Sciatic nerve (tissue), 2 donors: ENCODE results near the gene LSAMP. TPM values are rescaled to one million over a fixed set of nuclear protein-coding genes. Genes with fewer than 3 reads are reported as not detected.

Experiments
- ATAC-seq: fragments of 200-7000 bp; cut with Tn5 transposase; one replicate; pipeline ENCODE4 v1.9.1; 2020; ENCODE audit warnings: mild to moderate bottlenecking, moderate library complexity
- DNase-seq: peaks from one replicate; pipeline ENCODE4 v3.0.0-alpha.2; 2020; ENCODE audit warnings: low spot score
- intact Hi-C: fragments of 100-400 bp; cut with DNase I; formaldehyde crosslinking; loops from one replicate; pipeline ENCODE4 v1.14.2; 2022
- total RNA-seq: library from RNA; stranded (reverse); fragmentation: NEBNext Ultra II Directional; extraction: Animal tissue kit (Norgen Biotek cat#: 25700); gene quantifications from one replicate; pipeline ENCODE4 v1.2.1, GENCODE V29; 2021
- donor health status: DM: no; HTN: no; CAD: no.
- donor health status: DM: no; HTN: no; CAD: no.

The LSAMP gene
- total RNA-seq, 1 donor from 2014 or later: 5.3 TPM

DNA sequence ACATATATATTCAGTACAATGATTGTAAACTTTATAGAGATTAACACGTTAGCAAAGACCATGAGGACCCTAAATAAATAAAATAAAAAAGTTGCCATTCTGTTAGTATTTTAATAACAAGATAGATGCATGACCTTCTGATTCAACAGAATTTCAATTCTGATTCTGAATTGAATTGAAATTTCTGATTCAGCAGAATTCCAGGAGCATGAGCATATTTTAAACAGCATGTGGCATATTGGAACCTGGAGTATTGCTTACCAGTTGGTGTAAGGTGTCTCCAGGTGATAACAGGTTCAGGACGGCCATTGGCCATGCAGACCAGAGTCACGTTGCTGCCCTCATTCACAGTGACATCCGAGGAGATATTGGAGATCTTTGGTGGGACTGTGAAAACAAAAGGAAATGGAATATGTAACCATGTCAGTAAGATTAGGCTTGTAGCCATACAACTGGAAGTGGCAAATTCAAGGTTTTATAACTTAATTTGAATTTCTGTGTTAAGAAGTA is 426.0 kb downstream of the LSAMP start:
- no peak for DNase-seq
- intact Hi-C loops: no loop called here
- ATAC-seq: no peak

DNA sequence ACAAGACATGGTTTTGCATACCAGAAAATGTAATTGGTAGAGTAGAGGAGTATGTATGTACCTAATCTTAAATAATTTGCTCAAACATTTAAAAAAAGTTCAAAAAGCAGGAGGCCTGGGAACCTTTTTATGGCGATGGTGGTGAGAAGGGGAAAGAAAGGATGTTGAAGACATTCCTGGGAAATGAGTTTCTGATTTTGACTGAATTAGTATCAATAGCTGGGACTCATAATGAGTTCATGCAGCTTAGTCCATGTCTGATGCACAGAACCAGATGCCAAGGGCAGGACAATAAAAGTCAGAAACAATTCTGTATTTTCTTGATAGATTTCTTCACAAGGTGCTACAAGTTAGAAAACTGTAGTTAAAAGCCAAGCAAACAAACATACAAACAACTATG is 426.6 kb downstream of the LSAMP start:
- ATAC-seq (no peak), DNase-seq (no peak)
- intact Hi-C loops: no loop called here

DNA sequence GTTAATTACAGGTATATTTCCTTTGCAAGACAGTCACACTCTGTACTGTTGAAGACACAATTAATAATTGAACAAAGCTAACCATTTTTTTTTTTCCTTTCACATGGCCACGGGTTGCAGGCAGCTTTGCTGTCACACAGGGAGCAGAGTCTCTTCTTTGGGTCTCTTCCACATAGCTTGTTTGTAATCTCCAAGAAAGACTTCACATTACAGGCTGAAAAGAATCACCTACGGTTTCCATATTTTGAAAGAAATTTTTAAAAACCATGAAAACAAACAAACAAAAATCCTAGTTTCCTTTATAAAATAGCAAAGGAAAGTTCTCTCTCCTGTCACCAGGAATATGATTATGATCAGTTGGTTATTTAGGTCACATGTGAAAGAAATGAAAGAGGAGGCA is 429.4 kb downstream of the LSAMP start:
- ATAC-seq: no peak
- intact Hi-C loops: no loop called here
- DNase-seq: no peak

DNA sequence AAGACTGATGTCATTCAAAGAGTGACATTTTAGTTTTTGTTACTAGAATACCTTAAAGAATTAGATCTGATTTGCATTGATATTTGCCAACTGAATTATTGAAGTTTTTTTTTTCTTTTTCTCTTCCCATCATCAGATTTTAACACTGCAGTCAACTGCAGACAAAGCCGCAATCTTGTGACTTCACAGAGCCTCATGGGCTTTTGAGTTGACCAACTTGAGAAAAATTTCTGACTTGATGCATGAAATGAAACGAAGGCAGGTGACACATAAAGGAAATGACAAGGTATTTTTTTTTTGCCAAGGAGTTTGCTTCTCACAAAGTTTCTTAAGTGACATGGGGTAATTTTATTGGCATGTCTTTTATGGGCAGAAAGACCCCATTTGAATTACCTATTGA is 438.3 kb downstream of the LSAMP start:
- DNase-seq (no peak), ATAC-seq (no peak)
- intact Hi-C loops: no loop called here

DNA sequence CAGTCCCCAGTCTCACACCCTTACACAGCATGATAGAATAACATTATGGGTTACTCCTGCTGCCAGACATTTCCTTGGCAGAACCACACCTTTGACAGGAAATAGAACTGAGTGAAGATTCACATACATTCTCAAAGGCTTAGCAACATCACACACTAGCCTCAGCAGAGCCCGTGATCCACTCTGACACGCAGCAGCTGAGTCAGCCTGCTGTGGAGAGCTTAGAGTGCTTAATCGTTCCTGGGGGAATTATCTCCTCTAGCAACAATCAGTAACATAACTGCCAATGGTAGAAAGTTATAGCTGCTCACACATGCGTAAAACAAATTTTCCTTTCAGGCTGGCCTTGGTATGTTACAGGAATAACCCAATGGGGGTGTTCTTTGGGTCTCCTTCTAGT is 439.9 kb downstream of the LSAMP start:
- intact Hi-C loops: no loop called here
- DNase-seq (peak; percentile 53), ATAC-seq (peak; percentile 68)

DNA sequence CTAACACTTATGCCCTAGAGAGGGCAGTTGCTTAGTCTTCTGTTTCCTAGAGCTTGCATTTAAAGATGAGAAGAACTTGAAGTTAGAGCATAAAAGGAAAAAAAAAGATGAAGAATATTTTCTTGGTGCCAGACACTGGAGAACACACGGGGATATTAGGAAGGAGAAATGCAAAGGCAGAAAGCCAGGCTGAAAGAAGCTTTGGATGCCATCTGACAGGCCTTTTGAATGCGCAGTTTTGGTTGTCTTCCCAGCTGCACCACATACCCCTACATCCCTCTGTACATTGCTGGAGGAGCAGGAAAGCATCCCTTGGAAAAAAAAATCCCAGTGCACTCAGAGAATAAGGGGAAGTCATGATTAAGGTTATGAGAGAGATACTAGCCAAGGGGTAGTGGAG is 443.1 kb downstream of the LSAMP start:
- intact Hi-C loops: no loop called here
- ATAC-seq (no peak), DNase-seq (no peak)

DNA sequence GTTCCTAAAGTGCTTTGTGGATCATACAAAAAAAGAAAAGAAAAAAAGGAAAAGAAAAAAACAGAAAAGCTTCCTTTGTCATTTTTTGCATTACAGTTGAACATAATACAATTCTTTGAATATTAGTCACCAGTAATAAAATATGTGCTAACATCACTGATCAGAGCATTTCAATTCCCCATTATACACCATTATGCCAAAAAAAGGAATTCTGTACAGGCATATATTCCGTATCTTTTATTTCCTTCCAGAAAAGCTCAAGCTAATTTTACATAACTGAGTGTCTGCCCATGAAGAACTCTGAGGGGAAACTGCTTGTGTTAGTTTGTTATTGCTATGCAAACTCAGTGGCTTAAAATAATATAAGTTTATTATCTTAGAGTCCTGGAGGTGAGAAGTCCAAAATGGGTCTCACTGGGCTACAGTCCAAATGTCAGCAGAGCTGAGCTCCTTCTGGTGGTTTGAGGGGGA is 444.1 kb downstream of the LSAMP start:
- no peak for DNase-seq
- ATAC-seq: no peak
- intact Hi-C loops: no loop called here

DNA sequence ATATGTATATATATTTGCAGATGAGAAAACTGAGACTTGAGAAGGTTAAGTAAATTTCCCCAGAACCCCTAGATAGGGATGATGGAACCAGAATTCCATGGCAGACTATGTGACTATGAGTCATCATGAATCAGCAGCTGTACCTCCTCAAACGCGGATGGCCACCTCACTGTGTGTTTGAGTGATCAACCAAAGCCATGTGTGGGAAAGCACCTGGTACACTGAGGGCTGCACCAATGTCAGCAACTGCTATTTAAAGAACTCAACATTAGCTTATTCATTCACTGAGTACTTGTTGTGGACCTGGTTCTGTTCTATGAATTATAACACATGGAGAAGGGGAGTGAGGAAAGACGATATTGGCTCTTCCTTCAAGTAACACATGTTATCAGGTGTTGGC is 445.0 kb downstream of the LSAMP start:
- intact Hi-C loops: no loop called here
- ATAC-seq (no peak), DNase-seq (no peak)

DNA sequence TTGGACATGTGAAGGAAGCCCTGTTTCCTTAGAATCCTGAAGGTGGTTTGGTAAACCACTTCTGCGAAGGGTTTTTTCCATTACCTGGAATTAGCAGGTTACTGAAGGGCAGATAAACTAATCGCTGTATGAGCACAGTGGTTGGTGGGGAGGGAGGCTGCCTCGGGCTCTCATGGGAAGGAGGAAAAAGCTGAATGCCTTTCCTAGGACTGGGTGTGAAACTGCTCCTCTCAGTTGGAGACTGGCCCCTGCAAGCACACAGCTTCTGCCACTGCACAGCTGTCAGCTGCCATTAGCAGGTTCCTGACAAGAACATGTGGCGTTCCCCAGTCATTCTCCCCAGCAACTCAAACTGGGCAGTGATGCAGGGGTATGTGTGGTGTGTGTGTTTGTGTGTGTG is 445.7 kb downstream of the LSAMP start:
- DNase-seq (no peak), ATAC-seq (no peak)
- intact Hi-C loops: no loop called here

DNA sequence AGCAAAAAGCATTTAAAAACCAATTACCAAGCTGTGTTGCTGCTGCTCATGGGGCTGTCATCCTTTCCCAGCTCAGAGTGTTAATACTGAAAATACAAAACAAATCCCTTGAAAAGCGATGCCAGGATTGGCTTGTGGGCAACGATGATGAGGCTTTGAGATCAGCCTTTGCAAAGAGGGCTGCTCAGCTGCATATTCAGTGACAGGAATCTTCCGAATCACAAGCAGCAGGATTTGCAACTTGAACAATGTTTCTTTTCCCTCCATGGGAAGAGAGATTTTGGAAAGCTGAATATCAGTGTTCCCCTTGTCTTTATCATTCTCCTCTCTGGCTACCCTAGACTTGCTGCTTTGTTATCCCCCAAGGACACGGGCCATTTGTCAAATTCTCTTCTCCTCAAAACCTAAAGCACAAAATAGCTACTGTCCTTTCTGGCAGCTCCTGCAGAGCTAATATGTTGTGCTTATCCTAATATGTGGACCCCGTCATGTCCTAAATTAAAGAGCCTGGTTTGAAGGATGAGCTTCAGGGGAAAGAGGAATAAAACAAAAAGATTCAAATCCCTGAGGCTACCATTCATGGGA is 446.2 kb downstream of the LSAMP start:
- no peak for DNase-seq
- intact Hi-C loops: no loop called here
- no peak for ATAC-seq

DNA sequence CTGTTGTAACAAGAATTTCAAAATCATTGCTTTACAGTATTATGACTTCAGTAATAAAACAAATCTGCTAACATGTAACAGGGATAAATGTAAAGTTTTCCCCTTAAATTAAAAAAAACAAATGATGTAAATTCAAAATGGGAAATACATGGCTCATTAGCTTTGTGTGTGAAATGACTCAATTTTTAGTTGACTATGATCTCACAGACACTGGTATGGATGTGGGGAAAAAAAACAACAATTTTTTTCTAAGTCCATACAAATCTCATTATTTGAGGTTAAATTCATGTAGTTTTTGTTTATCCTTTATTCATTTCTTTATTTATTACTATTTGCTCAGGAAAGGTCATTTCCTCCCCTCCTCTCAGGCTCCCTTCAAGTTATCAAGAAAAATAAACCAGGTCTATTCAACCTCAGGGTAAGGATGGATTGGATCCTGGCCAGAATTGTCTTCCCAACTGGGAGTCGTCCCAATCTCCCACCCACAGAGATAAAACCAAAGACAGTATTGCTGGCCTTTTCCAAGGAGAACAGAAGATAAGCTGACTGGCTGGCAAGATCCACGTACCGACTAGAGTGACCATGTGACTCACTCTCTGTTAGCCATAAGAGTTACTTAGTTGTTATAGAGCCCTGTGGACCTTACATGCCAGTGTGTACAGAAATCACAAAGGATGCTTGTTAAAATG is 448.7 kb downstream of the LSAMP start:
- DNase-seq (no peak), ATAC-seq (no peak)
- intact Hi-C loops: no loop called here

DNA sequence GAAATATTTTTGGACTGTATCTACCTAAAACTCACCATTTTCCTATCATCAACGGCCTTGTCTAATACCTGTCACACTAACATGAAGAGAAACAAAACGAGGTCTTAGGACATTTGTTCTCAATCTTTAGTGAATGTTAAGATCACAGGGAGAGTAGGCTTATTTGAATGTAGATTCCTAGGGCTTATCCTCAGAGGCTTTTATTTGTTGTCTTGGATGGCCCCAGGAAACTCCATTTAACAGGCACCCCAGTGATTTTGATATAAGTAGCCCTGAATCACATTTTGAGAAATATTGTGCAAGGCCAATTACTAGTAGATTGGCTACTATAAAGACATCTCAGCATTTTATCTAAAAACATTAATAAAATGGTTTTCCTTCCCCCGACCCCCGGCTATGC is 454.6 kb downstream of the LSAMP start:
- intact Hi-C loops: no loop called here

DNA sequence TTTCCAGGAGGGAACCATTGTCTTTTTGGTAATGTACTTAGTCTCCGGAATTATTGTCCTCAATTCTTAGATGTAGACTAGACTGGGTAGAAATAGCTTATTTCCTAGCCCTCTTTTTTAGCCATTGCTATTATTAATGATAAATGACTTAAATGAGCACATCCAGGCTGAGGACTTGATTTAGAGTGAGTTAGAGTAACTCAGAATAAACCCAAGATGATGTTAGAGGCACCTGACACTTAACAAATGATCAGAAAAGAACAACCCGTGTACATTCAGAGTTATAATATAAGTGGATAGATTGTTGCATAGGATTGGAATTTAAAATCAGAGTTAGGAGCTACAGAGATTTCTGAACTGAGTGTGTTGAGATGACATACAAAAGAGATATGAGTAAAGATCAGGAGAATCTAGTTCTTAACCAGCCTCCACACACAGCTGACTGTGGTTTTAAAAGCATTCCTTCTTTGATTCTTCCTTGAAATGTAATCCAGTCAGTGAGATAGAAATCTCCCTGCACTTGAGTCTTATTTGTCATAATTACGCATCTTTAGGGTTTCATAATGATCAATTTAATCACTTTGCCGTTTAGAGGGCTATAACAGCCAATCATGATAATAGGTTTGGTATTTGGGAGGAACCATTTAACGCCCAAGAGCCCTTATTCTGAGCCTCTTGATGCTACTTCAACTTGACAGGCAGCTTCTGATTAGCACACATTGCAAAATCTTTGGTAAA is 455.4 kb downstream of the LSAMP start:
- intact Hi-C loops: no loop called here
- DNase-seq (no peak), ATAC-seq (no peak)

More for the DNA sequence above, 454.6 kb downstream of the LSAMP start:
- DNase-seq: no peak
- ATAC-seq: no peak

DNA sequence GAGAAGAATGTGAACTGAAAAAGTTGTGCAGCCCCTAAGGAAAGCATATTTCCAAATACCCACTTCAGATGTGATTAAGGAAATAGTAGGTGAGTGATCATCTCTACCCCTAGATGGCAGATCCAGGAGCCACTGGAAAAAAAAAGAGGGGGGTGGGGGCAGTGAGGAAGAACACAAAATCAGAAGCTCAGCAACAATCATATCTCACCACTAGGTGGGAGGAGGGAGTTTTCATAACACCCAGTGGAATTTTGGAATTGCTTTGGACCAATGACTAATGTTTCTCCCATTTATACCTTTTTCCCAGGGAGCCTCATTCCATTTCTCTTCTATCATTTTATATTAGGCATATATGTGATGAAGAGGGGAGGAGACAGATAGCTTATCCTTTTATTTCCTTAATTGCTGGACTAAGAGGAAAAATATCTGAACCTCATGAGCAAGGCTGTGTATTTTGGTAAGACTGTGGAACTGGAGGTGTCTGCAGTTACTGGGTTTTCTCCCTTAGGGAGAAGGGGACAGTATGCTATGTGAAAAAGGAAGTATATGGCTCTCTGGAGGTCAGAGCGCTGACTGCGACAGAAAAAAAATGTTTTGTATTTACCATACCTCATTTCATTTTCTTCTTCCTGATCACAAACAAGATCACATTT is 458.6 kb downstream of the LSAMP start:
- no peak for ATAC-seq
- intact Hi-C loops: no loop called here
- DNase-seq: no peak

DNA sequence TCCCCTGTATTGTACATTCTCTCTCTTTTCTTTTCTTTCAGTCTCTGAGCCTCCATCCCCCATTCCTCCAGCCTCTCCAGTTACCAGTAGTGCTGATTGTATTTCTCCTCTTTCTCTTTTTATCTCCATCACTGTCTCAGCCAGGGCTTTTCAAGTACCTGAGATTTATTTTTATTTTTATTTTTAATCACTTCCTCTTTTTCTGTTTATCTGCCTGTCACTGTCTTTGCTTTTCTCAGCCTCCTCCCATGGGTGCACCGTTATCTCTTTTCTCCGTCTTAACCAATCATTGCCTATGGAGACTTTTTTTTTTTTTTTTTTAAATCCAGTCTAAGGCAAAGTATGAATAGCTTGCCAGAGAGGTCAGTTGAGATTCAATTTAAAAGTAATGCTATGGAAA is 462.7 kb downstream of the LSAMP start:
- intact Hi-C loops: no loop called here
- no peak for ATAC-seq
- DNase-seq: no peak

DNA sequence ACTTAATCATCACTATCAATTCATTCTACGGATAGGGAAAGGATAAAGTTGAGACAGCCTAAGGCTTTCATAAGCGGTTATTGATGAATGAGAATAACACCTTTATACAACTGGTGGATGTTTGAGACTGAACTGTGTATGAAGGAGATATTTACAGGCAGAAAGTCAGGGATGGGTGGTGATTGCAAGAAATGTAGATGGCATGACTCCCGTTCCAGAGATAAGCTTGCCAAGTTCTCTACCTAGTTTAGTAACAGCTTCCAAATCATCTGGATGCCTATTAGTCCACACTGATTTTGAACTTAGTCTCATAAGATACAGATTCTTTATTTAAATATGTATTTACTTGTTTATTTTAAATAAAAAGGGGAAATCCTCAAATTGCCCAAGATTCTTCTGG is 463.2 kb downstream of the LSAMP start:
- no peak for DNase-seq
- ATAC-seq: no peak
- intact Hi-C loops: no loop called here

DNA sequence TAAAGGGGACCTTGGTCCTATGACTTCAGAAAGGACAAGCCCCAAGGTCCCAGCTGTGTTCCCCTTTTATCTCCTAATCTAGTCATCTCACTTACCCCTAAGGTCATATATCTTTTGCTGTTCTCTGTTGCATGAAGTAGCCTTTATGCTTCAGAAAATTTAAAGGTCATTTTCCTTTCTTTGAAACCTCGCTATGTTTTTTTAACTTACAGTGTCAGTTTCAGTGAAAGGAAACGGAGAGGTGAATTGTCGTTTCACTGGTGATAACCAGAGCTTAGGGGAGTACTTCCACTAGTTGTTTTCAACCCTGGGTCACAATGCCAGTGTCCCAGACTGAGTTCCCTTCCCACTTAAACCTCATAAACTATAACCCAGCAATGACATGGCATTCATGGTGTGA is 464.6 kb downstream of the LSAMP start:
- ATAC-seq (no peak), DNase-seq (no peak)
- intact Hi-C loops: no loop called here

DNA sequence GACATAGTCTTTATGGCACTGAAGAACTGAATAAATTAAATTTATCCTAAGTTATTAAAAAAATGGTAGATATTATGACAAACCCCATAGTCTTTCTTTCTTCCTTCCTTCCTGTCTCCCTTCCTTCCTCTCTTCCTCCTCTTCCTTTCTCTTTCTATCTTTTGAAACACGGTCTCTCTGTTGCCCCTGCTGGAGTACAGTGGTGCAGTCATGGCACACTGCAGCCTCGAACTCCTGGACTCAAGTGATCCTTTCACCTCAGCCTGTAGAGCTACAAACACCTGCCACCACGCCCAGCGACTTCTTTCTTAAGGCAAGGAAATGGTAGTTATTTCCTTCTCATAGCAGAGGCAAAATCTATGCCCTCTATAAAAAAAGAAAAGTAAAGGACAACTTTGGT is 467.4 kb downstream of the LSAMP start:
- intact Hi-C loops: no loop called here
- ATAC-seq (no peak), DNase-seq (no peak)

DNA sequence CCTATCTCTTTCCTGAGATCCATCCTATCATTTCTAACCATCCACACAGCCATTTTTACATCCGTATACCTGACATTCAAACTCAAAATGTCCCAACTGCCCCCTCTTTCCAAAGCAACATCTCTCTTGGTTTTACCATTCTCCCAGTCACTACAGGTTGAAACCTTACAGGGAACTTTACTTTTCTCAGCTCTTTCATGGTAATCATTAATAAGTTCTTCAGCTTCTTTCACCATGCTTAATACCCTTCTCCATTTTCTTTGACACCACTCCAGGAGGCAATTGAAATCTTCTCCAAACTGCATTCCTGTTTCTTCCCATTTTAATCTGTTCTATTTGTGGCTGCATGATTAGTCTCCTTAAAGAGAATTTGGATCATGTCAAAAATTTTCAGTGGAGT is 469.5 kb downstream of the LSAMP start:
- ATAC-seq: no peak
- intact Hi-C loops: no loop called here
- no peak for DNase-seq

DNA sequence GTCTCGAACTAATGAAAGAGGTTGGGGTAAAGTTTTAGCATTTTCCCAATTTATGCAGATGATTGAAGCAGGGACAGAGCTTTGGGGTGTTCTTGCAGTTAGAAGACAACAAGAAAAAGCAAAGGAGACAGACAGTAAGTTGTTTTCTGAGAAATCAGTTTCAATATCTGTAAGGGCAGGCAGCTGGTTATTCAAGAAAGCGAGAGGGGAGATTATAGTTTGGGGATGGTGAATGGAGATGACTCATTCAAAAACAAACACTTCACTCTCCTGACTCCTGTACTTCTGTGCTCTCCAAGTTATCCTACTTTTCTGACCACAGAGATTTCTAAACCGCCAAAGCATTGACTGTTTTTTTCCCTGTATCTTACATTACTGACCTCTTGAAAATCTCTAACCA is 469.9 kb downstream of the LSAMP start:
- no peak for ATAC-seq
- DNase-seq: no peak
- intact Hi-C loops: no loop called here
